ENCODE measurements around the gene SLC39A11.
"Not testable (repeated sequence)": the region's sequence is repeated elsewhere in the genome, so short reads cannot be mapped to it uniquely, and the experiment has no call there.

The SLC39A11 gene

GRCh38 chr17:72898725-72899124 lies 193.8 kb downstream of the SLC39A11 start:
- no peak for DNase-seq

DNA sequence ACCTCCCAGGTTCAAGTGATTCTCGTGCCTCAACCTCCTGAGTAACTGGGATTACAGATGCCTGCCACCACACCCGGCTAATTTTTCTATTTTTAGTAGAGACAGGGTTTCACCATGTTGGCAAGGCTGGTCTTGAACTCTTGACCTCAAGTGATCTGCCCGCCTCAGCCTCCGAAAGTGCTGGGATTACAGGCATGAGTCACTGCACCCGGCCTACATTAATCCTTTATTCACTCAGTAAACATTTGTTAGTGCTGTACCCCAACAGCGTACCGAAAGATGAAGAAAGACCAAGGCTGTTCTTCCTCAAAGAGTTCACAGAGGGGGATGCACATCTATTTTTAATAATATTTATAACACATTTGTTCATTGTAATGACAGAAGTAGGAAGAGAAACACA lies 196.2 kb downstream of the SLC39A11 start:
- DNase-seq: not testable (repeated sequence)

GRCh38 chr17:72891627-72892026 lies 200.9 kb downstream of the SLC39A11 start:
- no peak for DNase-seq

DNA sequence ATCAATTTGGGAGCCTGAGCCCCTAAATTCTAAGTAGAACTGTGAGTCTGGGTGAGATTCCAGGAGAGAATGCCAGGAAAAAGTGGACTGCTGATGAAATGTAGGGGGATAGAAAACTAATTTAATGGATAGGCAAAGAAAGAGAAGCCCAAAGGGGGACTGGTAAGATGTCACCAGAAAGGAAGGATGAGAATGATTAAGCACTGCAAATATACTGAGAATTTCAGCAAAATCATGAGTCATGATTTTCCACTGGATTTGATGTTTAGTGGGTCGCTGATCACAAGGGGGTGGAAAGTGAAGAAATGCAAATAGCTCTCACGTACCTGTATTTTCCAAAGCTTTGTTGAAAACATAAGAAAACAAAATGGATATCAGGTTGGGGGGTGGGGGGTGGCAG lies 201.8 kb downstream of the SLC39A11 start:
- no peak for DNase-seq

DNA sequence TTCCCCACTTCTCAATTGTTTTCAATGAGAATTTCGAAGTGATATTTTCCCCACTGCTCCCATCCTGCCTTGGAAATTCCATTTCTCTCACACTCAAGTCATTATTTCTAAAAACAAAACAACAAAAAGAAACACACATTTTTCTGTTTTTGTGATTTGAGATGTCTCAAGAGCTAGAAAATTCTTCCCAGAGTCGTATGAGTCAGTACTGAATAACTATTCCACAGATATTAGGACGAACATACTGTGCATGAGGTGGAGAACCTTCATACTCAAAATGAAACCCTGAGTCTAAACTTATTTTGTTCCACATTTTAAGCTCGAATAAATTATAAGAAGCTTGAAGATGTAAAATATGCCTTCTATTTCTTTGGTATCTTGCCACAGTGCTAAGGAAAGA lies 204.6 kb downstream of the SLC39A11 start:
- no peak for DNase-seq

- DNase-seq: no peak
These were observed 205.2 kb downstream of the SLC39A11 start for GRCh38 chr17:72887322-72887721.

- no peak for DNase-seq
These were observed 205.9 kb downstream of the SLC39A11 start for GRCh38 chr17:72886622-72887021.

DNA sequence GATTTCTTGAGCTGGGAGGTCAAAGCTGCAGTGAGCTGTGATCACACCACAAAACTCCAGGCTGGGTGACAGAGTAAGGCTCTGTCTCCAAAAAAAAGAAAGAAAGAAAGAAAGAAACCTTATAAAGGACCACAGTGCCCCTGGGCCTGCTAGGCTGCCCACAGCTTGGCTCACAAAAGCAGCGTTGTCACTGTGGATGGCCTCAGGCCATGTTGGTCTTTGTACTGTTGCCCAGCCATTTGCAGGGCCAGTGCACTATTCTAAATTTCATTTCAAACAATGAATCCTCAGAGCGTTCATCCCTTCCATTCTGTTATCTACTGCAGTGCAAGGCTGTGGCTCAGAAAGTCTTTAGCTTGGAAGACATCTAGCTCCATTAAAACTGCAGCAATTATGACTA lies 208.4 kb downstream of the SLC39A11 start:
- no peak for DNase-seq

- no peak for DNase-seq
These were observed 209.1 kb downstream of the SLC39A11 start for GRCh38 chr17:72883351-72883750.

DNA sequence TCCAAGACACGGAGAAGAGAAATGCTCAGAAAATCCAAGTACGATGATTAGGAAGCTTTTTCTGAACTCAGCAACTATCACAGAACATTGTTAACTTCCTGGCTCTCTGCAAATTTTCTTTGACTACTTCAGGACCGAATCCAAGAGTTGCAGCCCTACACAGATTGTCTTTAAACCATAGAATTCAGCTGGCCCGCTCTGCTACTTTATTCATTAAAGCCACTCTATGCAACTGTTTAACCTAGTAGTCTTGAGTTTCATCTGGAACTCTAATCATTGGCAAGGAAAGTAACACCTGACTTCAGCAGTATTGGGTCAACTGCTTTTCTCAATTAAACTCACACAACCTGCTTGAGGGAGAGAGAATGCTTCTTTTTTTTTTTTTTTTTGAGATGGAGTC lies 210.1 kb downstream of the SLC39A11 start:
- DNase-seq: no peak

DNA sequence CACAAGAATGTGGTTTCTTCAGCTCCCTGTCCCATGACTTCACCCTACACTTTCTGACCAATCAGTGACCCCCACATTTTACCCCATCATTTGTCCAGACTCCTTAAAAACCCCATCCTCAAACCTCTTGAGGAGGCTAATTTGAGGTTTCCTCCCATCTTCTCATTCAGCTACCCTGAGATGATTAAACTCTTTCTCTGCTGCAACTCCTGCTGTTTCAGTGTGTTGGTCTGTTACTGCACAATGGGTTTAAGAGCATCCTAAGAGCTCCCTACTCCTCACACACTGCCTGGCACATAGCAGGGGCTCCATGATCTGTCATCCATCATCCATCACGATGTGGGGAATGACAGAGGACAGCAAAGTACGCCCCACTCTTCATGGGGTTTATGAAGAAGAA lies 212.6 kb downstream of the SLC39A11 start:
- DNase-seq: no peak

DNA sequence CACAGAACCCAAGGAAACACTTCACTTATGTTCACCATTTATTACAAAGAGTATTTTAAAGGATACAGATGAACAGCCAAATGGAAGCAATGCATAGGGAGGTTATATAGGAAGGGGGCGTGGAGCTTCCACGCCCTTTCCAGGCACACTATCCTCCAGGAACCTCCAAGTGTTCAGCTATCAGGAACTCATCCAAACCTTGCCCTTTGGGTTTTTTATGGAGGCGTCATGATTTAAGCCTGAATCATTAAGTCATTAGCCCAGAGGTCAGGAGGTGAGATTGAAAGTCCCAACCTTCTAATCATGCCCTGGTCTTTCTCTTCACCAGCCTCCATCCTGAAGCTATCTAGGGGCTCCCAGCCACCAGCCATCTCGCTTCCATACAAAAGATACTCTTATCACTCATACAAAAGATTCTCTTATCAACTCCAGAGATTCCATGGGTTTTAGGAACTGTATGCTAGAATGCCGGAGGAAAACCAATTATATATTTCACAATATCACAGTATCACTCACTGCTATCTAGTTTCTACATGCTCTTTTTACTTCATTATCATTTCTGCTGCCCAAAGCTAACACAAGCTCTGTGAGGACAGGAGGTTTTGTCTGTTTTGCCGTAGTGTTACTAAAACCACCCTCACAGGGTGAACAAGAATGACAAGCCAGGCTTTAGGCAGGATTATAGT lies 213.4 kb downstream of the SLC39A11 start:
- no peak for DNase-seq

GRCh38 chr17:72877348-72877747 lies 215.1 kb downstream of the SLC39A11 start:
- no peak for DNase-seq

GRCh38 chr17:72876413-72876812 lies 216.1 kb downstream of the SLC39A11 start:
- no peak for DNase-seq

- DNase-seq: no peak
These were observed 217.1 kb downstream of the SLC39A11 start for GRCh38 chr17:72875361-72875760.

DNA sequence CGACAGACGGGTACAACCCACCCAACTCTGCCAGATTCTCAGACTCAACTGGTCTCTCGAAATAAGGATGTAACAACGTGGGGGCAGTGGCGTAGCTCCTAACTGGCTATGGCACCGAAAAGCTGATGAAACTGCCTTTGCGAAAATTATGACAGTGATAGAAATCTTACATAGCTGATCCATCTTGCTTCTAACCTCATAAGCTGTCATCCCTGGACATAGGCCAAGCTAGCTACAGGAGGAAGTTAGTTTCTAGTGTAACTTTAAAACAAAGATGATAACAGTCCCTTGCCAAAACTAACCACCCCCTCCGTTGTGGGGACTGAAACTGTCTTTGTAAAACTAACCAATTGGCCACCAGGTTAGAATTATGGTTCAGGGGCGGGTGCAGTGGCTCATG lies 220.1 kb downstream of the SLC39A11 start:
- DNase-seq: no peak

- no peak for DNase-seq
These were observed 222.0 kb downstream of the SLC39A11 start for GRCh38 chr17:72870367-72870985.

- DNase-seq: no peak
These were observed 222.9 kb downstream of the SLC39A11 start for GRCh38 chr17:72869630-72870029.

- no peak for DNase-seq
These were observed 226.5 kb downstream of the SLC39A11 start for GRCh38 chr17:72865954-72866353.

- DNase-seq: no peak
These were observed 228.8 kb downstream of the SLC39A11 start for GRCh38 chr17:72863526-72864211.

- DNase-seq: no peak
These were observed 230.1 kb downstream of the SLC39A11 start for GRCh38 chr17:72862276-72862999.

- no peak for DNase-seq
These were observed 230.7 kb downstream of the SLC39A11 start for GRCh38 chr17:72861811-72862210.

- no peak for DNase-seq
These were observed 231.7 kb downstream of the SLC39A11 start for GRCh38 chr17:72860778-72861177.

Measured in GDM1 (cell line).